HG02973 (cell line): ENCODE data around the gene KLHDC7B.
A peak's percentile ranks its signal among the peaks of the same experiment; 100 is the strongest.
"Not testable (repeated sequence)": the region's sequence is repeated elsewhere in the genome, so short reads cannot be mapped to it uniquely, and the experiment has no call there.

Source experiments
- ATAC-seq: cut with Tn5 transposase; IDR thresholded peaks from one replicate; pipeline ENCODE4 v1.9.1; 2021; ENCODE audit warnings: moderate library complexity; ENCODE audit not compliant: unreplicated experiment

Gene KLHDC7B

GRCh38 chr22:50529416-50529896, 16.2 kb upstream of the KLHDC7B start:
- ATAC-seq, result no peak

- ATAC-seq, result no peak
Observed at GRCh38 chr22:50529897-50530579, 15.7 kb upstream of the KLHDC7B start, which contains the start of gene TYMP. Gene TYMP, minus strand, starts transcription at chr22:50530012. Its CDS starts 303 bp downstream, at chr22:50529709.

GRCh38 chr22:50530580-50530876, 15.2 kb upstream of the KLHDC7B start:
- ATAC-seq, result no peak

GRCh38 chr22:50530877-50531545, 14.7 kb upstream of the KLHDC7B start:
- ATAC-seq, result peak; percentile 19

GRCh38 chr22:50531546-50531961, 14.1 kb upstream of the KLHDC7B start:
- ATAC-seq, result no peak

GRCh38 chr22:50531962-50532674, 13.6 kb upstream of the KLHDC7B start:
- ATAC-seq, result no peak

- no peak for ATAC-seq
Observed at GRCh38 chr22:50532824-50533796, 12.6 kb upstream of the KLHDC7B start.

- ATAC-seq, result not testable (repeated sequence)
Observed at GRCh38 chr22:50533856-50534711, 11.6 kb upstream of the KLHDC7B start.

GRCh38 chr22:50535113-50535512, 10.6 kb upstream of the KLHDC7B start:
- no peak for ATAC-seq

GRCh38 chr22:50536226-50536625, 9.5 kb upstream of the KLHDC7B start:
- ATAC-seq, result no peak

GRCh38 chr22:50537765-50538164, 7.9 kb upstream of the KLHDC7B start:
- ATAC-seq, result no peak

- no peak for ATAC-seq
Observed at GRCh38 chr22:50540381-50540780, 5.3 kb upstream of the KLHDC7B start.

GRCh38 chr22:50541667-50542026, 4.1 kb upstream of the KLHDC7B start:
- ATAC-seq, result not testable (repeated sequence)

GRCh38 chr22:50542416-50542927, 3.2 kb upstream of the KLHDC7B start:
- ATAC-seq, result peak; percentile 26

GRCh38 chr22:50544078-50544745, 1.5 kb upstream of the KLHDC7B start:
- ATAC-seq, result no peak

GRCh38 chr22:50544746-50545253, 899 bp upstream of the KLHDC7B start:
- ATAC-seq, result no peak

GRCh38 chr22:50546326-50547262, 895 bp downstream of the KLHDC7B start:
- ATAC-seq, result no peak
